Neural cell (in vitro differentiated cells): ENCODE results near the gene SLC25A18.

ENCODE experiments used
- EP300 ChIP-seq: fragments of 450-650 bp; conservative IDR thresholded peaks from 2 replicates; pipeline ENCODE4 v1.6.1; 2014; ENCODE audit warnings: antibody characterized with exemption, mild to moderate bottlenecking, moderate library complexity; ENCODE audit not compliant: poor library complexity, severe bottlenecking
- EZH2 ChIP-seq: fragments of 200-600, 300-800 bp; shearing (Covaris generic), sonication (generic); IDR thresholded peaks from 2 replicates; pipeline ENCODE4 v1.6.1; 2014; ENCODE audit warnings: antibody characterized with exemption, low read length, borderline replicate concordance, mild to moderate bottlenecking; ENCODE audit not compliant: insufficient read depth, poor library complexity, severe bottlenecking
- POLR2AphosphoS5 ChIP-seq: IDR thresholded peaks from 2 replicates; pipeline ENCODE4 v1.6.1; 2012
- TF ChIP-seq, protein P1 (sequence below): fragments of 450-650 bp; IDR thresholded peaks from 2 replicates; pipeline ENCODE4 v1.5.1; 2014; ENCODE audit warnings: antibody characterized with exemption, mild to moderate bottlenecking, moderate library complexity; ENCODE audit not compliant: poor library complexity, severe bottlenecking

DNA sequence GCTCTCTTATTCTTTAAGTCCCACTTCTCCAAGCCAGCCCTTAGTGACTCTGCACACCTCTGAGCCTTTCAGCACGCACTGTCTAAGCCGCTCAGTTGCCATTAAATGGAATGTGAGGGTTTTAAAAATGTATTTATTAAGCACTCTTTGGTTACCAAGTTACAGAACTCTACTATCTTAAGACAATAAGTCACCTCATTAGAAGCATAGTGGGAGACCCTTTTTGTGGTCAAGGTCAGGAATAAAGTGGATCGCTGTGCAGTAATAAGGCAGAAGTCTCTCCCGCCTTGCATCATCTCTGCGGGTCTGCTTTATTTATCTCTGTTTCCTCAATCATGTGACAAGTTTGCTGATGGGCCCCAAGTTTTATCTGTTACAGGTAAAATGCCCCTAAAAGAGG lies 11.9 kb downstream of the SLC25A18 start:
- TF ChIP-seq, protein P1, sequence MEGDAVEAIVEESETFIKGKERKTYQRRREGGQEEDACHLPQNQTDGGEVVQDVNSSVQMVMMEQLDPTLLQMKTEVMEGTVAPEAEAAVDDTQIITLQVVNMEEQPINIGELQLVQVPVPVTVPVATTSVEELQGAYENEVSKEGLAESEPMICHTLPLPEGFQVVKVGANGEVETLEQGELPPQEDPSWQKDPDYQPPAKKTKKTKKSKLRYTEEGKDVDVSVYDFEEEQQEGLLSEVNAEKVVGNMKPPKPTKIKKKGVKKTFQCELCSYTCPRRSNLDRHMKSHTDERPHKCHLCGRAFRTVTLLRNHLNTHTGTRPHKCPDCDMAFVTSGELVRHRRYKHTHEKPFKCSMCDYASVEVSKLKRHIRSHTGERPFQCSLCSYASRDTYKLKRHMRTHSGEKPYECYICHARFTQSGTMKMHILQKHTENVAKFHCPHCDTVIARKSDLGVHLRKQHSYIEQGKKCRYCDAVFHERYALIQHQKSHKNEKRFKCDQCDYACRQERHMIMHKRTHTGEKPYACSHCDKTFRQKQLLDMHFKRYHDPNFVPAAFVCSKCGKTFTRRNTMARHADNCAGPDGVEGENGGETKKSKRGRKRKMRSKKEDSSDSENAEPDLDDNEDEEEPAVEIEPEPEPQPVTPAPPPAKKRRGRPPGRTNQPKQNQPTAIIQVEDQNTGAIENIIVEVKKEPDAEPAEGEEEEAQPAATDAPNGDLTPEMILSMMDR, result no peak
- TF ChIP-seq EP300 (no peak), POLR2AphosphoS5 (no peak), EZH2 (no peak)
